GM19324 (cell line): Measurements from ENCODE around the gene RSPH1.

Experiments used
- ATAC-seq: cut with Tn5 transposase; IDR thresholded peaks from one replicate; pipeline ENCODE4 v1.9.1; 2021; ENCODE audit warnings: mild to moderate bottlenecking, moderate library complexity; ENCODE audit not compliant: unreplicated experiment, low FRiP score

RSPH1 gene

GRCh38 chr21:42532466-42533181 lies 36.6 kb upstream of the RSPH1 start:
- ATAC-seq, result no peak

- ATAC-seq, result no peak
These were observed 35.7 kb upstream of the RSPH1 start for GRCh38 chr21:42531771-42532170.

GRCh38 chr21:42530167-42530518 lies 34.1 kb upstream of the RSPH1 start:
- no peak for ATAC-seq

- ATAC-seq, result peak; percentile 40
These were observed 31.6 kb upstream of the RSPH1 start for GRCh38 chr21:42527489-42528158.

GRCh38 chr21:42527127-42527488 lies 31.1 kb upstream of the RSPH1 start:
- ATAC-seq, result no peak

GRCh38 chr21:42526379-42526727 lies 30.3 kb upstream of the RSPH1 start:
- no peak for ATAC-seq

- ATAC-seq, result no peak
These were observed 29.8 kb upstream of the RSPH1 start for GRCh38 chr21:42525676-42526378.

GRCh38 chr21:42525029-42525581 lies 29.1 kb upstream of the RSPH1 start:
- ATAC-seq, result peak; percentile 29

GRCh38 chr21:42524341-42525028 lies 28.5 kb upstream of the RSPH1 start:
- ATAC-seq, result peak; percentile 60

- no peak for ATAC-seq
These were observed 27.9 kb upstream of the RSPH1 start for GRCh38 chr21:42523941-42524340.

GRCh38 chr21:42523211-42523610 lies 27.2 kb upstream of the RSPH1 start:
- no peak for ATAC-seq

- ATAC-seq, result no peak
These were observed 26.7 kb upstream of the RSPH1 start for GRCh38 chr21:42522771-42523170.

- no peak for ATAC-seq
These were observed 26.2 kb upstream of the RSPH1 start for GRCh38 chr21:42522271-42522670.

- no peak for ATAC-seq
These were observed 25.8 kb upstream of the RSPH1 start for GRCh38 chr21:42521805-42522204.

- ATAC-seq, result no peak
These were observed 25.4 kb upstream of the RSPH1 start for GRCh38 chr21:42521384-42521783.

- ATAC-seq, result no peak
These were observed 24.7 kb upstream of the RSPH1 start for GRCh38 chr21:42520628-42521253.

GRCh38 chr21:42518626-42519025 lies 22.6 kb upstream of the RSPH1 start:
- ATAC-seq, result no peak

- ATAC-seq, result no peak
These were observed 22.2 kb upstream of the RSPH1 start for GRCh38 chr21:42518215-42518614.

GRCh38 chr21:42515708-42516502 lies 19.9 kb upstream of the RSPH1 start:
- ATAC-seq, result no peak

- ATAC-seq, result no peak
These were observed 18.8 kb upstream of the RSPH1 start for GRCh38 chr21:42514883-42515228.
